ENCODE data around the gene ASB6. TPM values are rescaled to one million over a fixed set of nuclear protein-coding genes. Genes with fewer than 3 reads are reported as not detected.

Gene ASB6
- total RNA-seq, 1 donor from 2014 or later: 18.1 TPM

- no peaks in the 10 kb centered on the region for H3K36me3 Mint-ChIP-seq (ENCODE audit: unreplicated experiment)
- peaks cover 2% of the 10 kb centered on the region for H3K27me3 Mint-ChIP-seq (ENCODE audit: unreplicated experiment)
- no peak for TF ChIP-seq CTCF (IDR thresholded peaks at IDR 0.05)
- no peak overlapping the region for H3K27ac Mint-ChIP-seq (ENCODE audit: unreplicated experiment)
- peaks cover 51% of the 10 kb centered on the region for H3K4me1 Mint-ChIP-seq (ENCODE audit: unreplicated experiment)
- no peak overlapping the region for H3K4me3 Mint-ChIP-seq (ENCODE audit: unreplicated experiment)
- no peaks in the 10 kb centered on the region for H3K9me3 Mint-ChIP-seq (ENCODE audit: unreplicated experiment)
- no peak for DNase-seq (ENCODE audit: extremely low spot score, unreplicated experiment)
Measured at GRCh38 chr9:129674229-129674628, 32.3 kb upstream of the ASB6 start.

GRCh38 chr9:129673602-129674001 lies 31.7 kb upstream of the ASB6 start:
- Mint-ChIP-seq H3K9me3 (ENCODE audit: unreplicated experiment) (no peaks in the 10 kb centered on the region), H3K4me3 (ENCODE audit: unreplicated experiment) (no peak overlapping the region), H3K27me3 (ENCODE audit: unreplicated experiment) (peaks cover 2% of the 10 kb centered on the region), H3K4me1 (ENCODE audit: unreplicated experiment) (peaks cover 57% of the 10 kb centered on the region), H3K36me3 (ENCODE audit: unreplicated experiment) (no peaks in the 10 kb centered on the region), H3K27ac (ENCODE audit: unreplicated experiment) (no peak overlapping the region)
- TF ChIP-seq CTCF (IDR thresholded peaks at IDR 0.05): no peak
- no peak for DNase-seq (ENCODE audit: extremely low spot score, unreplicated experiment)

GRCh38 chr9:129672702-129673101 lies 30.8 kb upstream of the ASB6 start:
- Mint-ChIP-seq H3K27me3 (ENCODE audit: unreplicated experiment) (peaks cover 2% of the 10 kb centered on the region), H3K36me3 (ENCODE audit: unreplicated experiment) (no peaks in the 10 kb centered on the region), H3K4me3 (ENCODE audit: unreplicated experiment) (no peak overlapping the region), H3K27ac (ENCODE audit: unreplicated experiment) (no peak overlapping the region), H3K9me3 (ENCODE audit: unreplicated experiment) (no peaks in the 10 kb centered on the region), H3K4me1 (ENCODE audit: unreplicated experiment) (peaks cover 53% of the 10 kb centered on the region)
- no peak for TF ChIP-seq CTCF (IDR thresholded peaks at IDR 0.05)
- DNase-seq (ENCODE audit: extremely low spot score, unreplicated experiment): no peak

GRCh38 chr9:129671519-129671918 lies 29.6 kb upstream of the ASB6 start:
- Mint-ChIP-seq H3K4me1 (ENCODE audit: unreplicated experiment) (peaks cover 45% of the 10 kb centered on the region), H3K27ac (ENCODE audit: unreplicated experiment) (no peak overlapping the region), H3K4me3 (ENCODE audit: unreplicated experiment) (no peak overlapping the region), H3K27me3 (ENCODE audit: unreplicated experiment) (peaks cover 2% of the 10 kb centered on the region), H3K9me3 (ENCODE audit: unreplicated experiment) (no peaks in the 10 kb centered on the region), H3K36me3 (ENCODE audit: unreplicated experiment) (no peaks in the 10 kb centered on the region)
- no peak for TF ChIP-seq CTCF (IDR thresholded peaks at IDR 0.05)
- DNase-seq (ENCODE audit: extremely low spot score, unreplicated experiment): no peak

- TF ChIP-seq CTCF (IDR thresholded peaks at IDR 0.05): no peak
- Mint-ChIP-seq H3K4me1 (ENCODE audit: unreplicated experiment) (peaks cover 42% of the 10 kb centered on the region), H3K27me3 (ENCODE audit: unreplicated experiment) (peaks cover under 1% of the 10 kb centered on the region), H3K36me3 (ENCODE audit: unreplicated experiment) (no peaks in the 10 kb centered on the region), H3K27ac (ENCODE audit: unreplicated experiment) (no peak overlapping the region), H3K9me3 (ENCODE audit: unreplicated experiment) (no peaks in the 10 kb centered on the region), H3K4me3 (ENCODE audit: unreplicated experiment) (no peak overlapping the region)
- no peak for DNase-seq (ENCODE audit: extremely low spot score, unreplicated experiment)
Measured at GRCh38 chr9:129671065-129671464, 29.1 kb upstream of the ASB6 start.
